SH-SY5Y (cell line): ENCODE measurements around the gene PAQR9.

ENCODE experiments used
- GATA2 ChIP-seq: IDR thresholded peaks from 2 replicates; pipeline ENCODE4 v1.6.1; 2011; ENCODE audit warnings: mild to moderate bottlenecking, low read depth, low read length
- GATA3 ChIP-seq: IDR thresholded peaks from 2 replicates; pipeline ENCODE4 v1.6.1; 2011; ENCODE audit warnings: low read depth, mild to moderate bottlenecking, low read length, moderate library complexity

PAQR9 gene

DNA sequence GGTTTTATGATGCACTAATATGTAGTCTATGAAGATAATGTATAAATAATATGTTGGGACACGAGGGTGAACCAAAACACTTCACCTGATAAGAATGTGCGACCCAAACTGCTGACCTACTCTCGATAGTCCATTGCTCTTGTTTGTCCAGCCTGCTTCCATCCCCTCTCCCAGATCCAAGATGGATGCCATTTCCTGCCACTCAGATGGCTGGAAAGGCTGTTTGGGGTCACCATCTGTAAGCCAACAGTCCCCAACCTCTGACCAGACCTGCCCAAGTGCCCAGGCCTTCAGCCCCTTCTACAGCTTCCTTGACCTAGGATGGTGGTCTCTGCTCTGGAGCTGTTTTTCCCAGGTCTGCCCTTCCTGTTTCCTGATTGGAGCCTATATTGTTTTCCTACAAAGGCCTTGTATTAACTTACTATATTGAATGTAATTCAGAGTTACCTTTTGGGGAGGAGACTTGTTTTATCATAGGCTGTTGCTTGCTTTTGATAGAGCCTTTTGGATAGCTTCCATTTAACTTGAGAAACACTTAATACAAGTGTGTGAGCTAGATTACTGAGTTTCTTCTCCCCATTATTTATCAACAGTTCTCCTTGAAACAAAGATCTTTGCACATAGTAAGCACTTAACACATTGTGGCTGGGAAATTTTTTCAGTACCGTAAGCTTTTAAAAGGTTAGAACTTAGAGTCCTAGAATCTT is 5.0 kb upstream of the PAQR9 start:
- TF ChIP-seq GATA2 (no peak), GATA3 (no peak)

DNA sequence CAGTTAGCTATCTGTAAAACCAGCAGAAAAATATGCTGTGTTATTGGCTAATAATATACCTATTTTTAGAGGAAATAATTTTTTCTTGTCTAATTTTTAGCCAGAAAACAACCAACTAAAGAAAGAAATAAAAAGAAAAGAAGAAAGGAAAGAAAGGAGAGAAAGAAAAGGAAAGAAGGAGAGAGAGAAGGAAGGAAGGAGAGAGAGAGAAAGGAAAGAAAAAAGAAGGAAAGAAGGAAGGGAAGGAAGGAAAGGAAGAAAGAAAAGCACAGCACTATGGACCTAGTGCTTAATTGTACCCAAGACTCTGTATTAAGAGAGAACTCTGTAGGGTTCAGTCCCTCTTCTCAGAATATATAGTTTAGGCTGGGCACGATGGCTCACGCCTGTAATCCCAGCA is 3.3 kb upstream of the PAQR9 start:
- TF ChIP-seq GATA2 (no peak), GATA3 (no peak)

DNA sequence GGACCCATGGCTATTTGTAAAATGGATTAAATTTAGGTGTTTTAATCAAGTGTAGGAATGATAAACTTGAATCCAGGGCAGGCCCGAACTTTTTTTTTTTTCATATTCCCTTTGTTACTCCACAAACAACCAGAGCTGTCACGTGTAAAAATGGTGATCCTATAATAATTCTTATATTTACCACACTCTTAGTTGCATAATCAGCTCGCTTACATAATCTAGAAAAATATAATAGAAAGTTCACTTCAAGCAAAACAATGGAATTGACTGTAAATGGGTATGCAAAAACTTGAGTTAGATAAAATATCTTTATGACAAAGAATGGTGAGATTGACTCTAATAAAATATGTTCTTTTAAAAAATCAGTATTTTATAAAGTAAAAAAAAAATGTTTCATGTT is 2.1 kb upstream of the PAQR9 start:
- no peak for TF ChIP-seq GATA3
- TF ChIP-seq GATA2 = no peak

DNA sequence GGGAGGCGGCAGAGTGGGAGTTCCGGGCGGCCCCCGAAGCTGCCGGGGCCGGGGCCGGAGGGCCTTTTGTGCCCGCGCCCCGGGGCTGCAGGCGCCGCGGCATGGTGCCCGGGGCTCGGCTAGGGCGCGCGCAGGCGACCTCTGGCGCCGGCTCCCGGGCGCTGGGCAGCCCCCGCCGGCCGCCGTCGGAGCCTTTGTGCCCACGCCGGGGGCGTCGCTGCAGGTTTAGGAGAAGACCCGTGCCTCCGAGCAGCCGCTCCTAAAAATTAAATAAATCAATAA is 299 bp downstream of the PAQR9 start:
- no peak for TF ChIP-seq GATA3
- TF ChIP-seq GATA2 = no peak

DNA sequence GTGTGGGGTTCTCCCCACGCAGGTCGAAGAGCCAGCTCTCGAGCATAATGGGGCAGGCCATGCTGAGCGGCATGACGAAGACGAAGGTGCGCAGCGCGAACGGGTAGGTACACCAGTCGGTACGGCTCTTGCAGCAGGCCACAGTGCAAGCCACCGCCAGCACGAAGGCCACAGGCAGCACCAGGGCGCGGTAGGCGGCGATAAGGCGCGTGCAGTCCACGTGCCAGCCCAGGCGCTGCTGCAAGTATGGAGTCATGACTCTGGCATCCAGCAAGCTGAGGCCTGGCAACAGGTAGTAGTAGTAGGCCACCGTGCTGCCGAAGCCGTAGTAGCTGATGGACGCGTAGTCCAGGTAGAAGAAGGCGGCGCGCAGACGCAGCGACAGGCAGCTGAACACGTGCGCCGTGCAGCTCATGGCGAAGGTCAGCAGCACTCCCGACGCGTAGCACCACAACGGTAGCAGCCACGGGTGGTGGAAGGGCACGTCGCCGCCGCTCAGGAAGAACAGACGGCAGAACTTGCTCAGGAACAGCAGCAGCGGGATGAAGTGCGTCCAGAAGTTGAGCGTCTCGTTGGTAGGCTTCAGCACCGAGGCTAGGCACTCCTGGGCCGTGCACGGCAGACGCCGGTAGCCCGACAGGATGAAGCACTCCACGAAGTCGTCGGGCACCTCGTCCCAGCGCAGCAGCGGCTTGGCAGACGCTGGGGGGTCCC is 797 bp downstream of the PAQR9 start:
- no peak for TF ChIP-seq GATA2
- TF ChIP-seq GATA3 = no peak

DNA sequence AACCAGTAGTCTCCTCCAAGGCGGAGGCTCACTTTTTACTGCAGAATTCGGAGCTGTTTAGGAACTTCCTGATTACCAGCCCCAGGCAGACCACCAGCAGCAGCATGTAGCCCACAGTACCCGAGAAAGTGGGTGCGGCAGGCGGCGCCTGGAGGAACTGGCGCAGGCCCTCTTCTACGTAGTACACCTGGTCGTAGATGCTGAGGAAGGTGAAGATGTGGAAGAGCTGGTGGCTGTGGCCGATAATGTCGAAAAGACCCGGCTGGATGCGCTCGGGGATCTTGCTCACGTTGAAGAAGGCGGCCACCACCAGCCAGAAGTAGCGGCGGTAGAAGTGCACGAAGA is 1.3 kb downstream of the PAQR9 start:
- TF ChIP-seq GATA3 (no peak), GATA2 (no peak)

DNA sequence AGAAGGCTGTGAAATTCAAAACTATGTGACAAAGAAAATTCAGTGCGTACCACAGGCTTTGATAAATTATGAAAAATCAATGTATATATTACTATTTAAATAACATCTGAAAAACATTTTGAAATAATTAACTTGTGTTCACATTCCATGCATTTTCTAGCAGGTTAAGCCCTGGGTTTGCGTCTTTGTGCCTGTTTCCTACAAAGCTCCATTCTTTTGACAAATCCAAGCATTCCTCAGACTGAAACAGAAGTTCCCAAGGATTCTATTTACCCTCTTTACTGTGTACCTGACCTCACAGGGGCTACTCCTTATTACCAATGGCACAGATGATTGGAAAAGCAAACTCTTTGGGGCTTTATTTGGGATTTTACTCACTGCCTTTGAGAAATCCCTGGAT is 1.9 kb downstream of the PAQR9 start:
- TF ChIP-seq GATA3 (no peak), GATA2 (no peak)

DNA sequence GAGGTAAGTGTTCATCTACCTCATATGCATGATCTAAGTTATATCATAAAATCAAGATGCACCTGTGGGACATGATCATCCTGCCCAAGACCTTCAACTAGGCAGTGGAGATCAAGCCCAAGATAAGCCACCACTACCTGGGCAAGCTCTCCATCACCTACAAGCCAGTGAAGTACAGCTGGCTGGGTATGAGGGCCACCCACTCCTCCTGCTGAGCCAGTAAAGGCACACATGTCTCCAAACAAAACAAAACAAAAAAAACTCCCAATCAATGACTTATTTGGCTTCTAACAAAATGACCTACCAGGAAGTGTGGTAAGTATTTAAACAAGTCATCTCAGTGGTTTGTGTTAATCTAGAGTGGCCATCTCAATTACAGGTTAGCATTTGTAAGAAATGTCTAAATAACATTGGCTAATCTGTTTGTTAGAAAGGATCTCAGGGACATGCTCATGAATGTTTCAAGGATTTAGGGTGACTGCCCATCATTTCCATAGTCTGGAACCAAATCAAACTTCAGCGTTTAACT is 3.1 kb downstream of the PAQR9 start:
- TF ChIP-seq GATA3 (no peak), GATA2 (no peak)

DNA sequence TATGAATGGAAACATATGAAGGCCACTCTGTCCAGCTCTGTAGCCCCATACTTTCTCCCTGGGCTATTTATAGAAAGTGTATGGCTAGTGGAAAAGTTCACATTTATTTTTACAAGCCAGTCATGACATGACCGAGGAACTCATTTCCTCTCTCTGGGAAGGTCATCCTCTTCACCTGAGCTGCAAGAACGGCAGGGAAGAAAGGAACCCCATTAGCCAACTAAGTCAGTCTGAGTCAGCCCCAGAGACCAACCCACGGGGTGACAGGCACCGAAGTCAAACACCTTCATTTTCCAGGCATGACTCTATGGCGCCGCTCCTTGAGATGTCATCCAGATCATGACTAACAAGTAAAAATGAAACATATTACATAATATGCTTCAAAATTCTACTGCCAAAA is 4.8 kb downstream of the PAQR9 start:
- TF ChIP-seq GATA2 = no peak
- no peak for TF ChIP-seq GATA3

DNA sequence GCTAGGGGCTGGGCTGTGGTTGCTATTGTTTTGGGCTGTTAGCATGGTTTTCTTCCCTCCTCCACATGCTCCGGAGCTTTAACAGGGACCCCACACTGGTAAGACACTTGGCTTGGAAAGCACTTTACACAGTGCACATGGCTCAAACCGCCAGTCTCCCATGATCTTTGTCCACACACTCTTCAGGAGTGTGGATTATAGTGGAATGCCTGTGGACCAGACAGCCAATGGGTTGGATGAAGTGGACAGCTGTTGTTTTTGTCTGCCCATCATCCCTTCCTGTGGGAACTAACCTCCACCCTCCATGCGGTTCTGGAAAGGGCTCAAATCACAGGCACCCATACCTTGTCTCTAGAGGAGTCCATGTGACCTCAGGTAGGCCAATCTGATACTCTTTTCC is 10.0 kb downstream of the PAQR9 start:
- TF ChIP-seq GATA3 (no peak), GATA2 (no peak)

DNA sequence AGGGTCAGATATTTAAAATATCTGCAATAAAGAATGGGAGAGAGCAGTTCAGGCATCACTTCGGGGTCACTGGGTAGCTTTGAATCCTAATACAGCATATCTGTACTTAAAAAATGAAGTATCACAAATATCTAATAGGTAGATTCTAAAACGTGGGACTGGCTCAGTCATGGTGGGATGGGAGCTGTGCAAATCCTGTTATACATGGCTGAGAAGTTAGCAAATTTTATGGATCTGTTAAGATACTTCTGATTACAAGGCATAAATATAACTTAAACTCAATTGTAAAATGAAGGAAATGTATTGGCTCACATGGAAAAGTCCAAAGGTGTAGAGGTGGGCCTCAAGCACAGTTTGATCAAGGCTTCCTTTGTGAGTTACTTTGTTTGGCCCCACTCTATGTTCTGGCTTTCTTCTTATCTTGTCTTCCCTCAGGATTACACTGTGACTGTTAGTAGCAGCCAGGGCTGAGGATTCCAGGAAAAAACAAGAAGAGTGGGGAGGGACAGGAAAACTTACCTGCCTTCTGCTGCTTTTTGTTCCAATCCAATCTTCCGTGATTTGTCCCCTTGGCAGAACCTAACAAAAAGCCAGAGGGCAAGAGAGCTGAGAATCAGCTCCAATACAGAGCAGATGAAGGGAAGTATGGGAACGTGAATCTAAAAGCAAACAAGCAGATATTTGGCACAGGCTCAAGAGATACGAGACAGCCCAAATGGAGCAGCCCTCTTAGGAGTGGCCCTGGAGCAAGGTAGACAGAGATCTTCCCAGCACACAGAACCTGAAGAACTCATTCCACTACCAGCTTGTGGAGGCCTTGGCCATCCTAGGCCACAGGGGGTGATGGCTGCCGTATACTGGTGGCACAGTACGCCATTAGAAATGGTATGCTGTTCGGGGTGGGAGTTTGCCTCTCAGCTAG is 10.9 kb downstream of the PAQR9 start:
- TF ChIP-seq GATA2 = no peak
- no peak for TF ChIP-seq GATA3

DNA sequence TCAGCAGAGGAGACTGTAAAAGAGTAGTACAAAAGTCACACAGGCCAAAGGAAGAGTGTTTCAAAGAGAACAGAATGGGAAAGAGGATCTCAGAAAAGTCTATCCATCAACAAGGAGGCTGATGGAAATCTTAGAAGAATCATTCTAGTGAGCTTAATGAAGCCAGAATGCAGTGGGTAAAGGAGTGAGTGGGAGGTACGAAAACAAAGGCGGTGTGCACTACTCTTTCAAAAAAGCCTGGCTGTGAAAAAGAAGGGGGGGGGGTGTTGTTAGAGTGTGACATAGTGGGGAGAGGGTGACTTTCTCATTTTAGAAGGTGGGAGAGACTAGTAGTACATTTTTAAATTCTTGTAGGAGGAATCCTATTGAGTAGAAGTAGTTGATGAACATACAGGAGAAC is 11.7 kb downstream of the PAQR9 start:
- TF ChIP-seq GATA2 (no peak), GATA3 (no peak)

DNA sequence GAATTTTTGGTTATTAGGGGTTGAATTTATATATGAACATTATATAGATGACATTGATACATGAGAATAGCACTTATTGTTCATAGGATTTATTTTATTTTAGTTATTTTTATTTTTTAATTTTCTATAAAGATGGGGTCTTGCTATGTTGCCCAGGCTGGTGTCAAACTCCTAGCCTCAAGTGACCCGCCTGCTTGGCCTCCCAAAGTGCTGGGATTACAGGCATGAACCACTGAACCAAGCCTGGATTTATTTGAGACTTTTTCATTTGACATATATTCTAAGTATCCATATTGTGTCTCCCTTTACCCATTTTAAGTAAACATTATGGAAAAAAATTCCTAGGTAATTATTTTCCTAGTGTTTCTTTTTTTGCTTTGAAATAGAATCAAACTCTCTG is 12.5 kb downstream of the PAQR9 start:
- TF ChIP-seq GATA3 (no peak), GATA2 (no peak)

DNA sequence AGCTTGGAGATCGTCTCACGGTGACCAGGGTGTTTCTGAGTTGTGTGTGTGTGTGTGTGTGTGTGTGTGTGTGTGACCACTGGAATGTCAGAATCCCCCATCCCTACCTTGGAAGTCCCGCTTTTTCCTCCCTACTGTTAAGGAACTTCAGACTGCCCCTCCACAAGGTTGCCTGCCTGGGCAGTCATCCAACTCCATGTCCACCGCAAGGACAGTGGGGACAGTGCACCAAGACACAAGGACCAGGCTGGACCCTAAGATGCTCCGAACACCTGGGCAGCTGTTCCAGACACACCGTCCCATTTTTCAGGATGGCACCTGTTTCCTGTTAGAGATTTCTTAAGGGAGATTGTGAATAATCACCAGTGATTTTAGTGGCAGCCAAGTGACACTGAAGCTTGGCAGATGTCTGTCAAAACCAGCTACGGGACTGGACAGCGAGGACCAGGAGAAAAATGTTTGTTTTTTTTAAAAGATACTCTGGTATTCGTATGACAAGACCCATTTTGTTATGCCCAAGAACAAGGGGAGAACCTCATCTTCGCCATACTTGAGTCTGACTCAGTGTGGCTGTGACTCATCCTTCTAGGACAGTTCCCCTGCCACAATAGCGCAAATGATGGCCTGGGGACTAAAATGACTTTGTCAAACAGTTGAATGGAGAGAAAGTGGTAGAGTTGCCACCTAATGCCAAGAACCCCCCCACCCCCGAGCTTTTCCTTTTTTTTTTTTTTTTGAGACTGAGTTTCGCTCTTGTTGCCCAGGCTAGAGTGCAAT is 15.5 kb downstream of the PAQR9 start:
- TF ChIP-seq GATA2 = no peak
- no peak for TF ChIP-seq GATA3
